Measurements from ENCODE around the gene KDM4C.

The KDM4C gene

DNA sequence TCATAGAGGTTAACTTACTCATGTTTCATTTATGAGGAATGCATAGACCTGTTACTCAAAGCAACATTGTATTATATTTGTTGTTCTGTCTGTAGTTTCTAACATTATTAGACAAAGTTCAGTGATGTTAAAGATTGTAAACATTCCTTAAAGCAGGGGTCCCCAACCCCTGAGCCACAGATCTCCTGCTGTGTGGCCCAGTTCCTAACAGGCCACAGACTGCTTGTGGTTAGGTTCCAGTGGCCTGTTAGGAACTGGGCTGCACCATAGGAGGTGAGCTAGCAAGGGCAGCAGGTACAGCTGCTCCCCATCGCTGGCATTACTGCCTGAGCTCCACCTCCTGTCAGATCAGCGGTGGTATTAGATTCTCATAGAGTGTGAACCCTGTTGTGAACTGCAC lies 181.1 kb downstream of the KDM4C start:
- no peak overlapping the region for H3K4me3 ChIP-seq (replicated peaks; ENCODE audit: low read depth, low read length)
- TF ChIP-seq, protein P1, sequence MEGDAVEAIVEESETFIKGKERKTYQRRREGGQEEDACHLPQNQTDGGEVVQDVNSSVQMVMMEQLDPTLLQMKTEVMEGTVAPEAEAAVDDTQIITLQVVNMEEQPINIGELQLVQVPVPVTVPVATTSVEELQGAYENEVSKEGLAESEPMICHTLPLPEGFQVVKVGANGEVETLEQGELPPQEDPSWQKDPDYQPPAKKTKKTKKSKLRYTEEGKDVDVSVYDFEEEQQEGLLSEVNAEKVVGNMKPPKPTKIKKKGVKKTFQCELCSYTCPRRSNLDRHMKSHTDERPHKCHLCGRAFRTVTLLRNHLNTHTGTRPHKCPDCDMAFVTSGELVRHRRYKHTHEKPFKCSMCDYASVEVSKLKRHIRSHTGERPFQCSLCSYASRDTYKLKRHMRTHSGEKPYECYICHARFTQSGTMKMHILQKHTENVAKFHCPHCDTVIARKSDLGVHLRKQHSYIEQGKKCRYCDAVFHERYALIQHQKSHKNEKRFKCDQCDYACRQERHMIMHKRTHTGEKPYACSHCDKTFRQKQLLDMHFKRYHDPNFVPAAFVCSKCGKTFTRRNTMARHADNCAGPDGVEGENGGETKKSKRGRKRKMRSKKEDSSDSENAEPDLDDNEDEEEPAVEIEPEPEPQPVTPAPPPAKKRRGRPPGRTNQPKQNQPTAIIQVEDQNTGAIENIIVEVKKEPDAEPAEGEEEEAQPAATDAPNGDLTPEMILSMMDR (IDR thresholded peaks at IDR 0.05; ENCODE audit: low read depth, low read length, missing control alignments) = no peak
- no peak for DNase-seq (ENCODE audit: extremely low read depth, low read depth)

GRCh38 chr9:6941501-6941900 lies 183.7 kb downstream of the KDM4C start:
- TF ChIP-seq, protein P1 (IDR thresholded peaks at IDR 0.05; ENCODE audit: low read depth, low read length, missing control alignments) = no peak

GRCh38 chr9:6942406-6942805 lies 184.6 kb downstream of the KDM4C start:
- TF ChIP-seq, protein P1 (IDR thresholded peaks at IDR 0.05; ENCODE audit: low read depth, low read length, missing control alignments) = no peak

More at GRCh38 chr9:6941501-6941900, 183.7 kb downstream of the KDM4C start:
- H3K4me3 ChIP-seq (replicated peaks; ENCODE audit: low read depth, low read length) = no peak overlapping the region
- no peak for DNase-seq (ENCODE audit: extremely low read depth, low read depth)

DNA sequence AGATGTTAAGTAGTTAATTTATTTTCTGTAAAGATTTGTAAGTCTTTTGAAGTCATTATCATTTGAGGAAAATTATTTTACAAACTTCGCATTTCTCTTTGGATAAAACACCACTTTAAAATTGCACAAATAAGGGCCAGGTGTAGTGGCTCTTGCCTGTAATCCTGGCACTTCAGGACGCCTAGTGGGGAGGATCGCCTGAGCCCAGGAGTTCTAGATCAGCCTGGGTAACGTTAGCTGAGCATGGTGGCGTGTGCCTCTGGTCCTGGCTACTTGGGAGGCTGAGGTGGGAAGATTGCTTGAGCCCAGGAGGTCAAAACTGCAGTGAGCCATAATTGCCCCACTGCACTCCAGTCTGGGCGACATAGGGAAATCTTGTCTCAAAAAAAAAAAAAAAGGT lies 185.5 kb downstream of the KDM4C start:
- no peak for DNase-seq (ENCODE audit: extremely low read depth, low read depth)
- TF ChIP-seq, protein P1 (IDR thresholded peaks at IDR 0.05; ENCODE audit: low read depth, low read length, missing control alignments) = no peak
- no peak overlapping the region for H3K4me3 ChIP-seq (replicated peaks; ENCODE audit: low read depth, low read length)

More at GRCh38 chr9:6942406-6942805, 184.6 kb downstream of the KDM4C start:
- no peak for DNase-seq (ENCODE audit: extremely low read depth, low read depth)
- no peak overlapping the region for H3K4me3 ChIP-seq (replicated peaks; ENCODE audit: low read depth, low read length)

GRCh38 chr9:6944093-6944551 lies 186.3 kb downstream of the KDM4C start:
- H3K4me3 ChIP-seq (replicated peaks; ENCODE audit: low read depth, low read length) = no peak overlapping the region
- no peak for DNase-seq (ENCODE audit: extremely low read depth, low read depth)
- TF ChIP-seq, protein P1 (IDR thresholded peaks at IDR 0.05; ENCODE audit: low read depth, low read length, missing control alignments) = no peak

DNA sequence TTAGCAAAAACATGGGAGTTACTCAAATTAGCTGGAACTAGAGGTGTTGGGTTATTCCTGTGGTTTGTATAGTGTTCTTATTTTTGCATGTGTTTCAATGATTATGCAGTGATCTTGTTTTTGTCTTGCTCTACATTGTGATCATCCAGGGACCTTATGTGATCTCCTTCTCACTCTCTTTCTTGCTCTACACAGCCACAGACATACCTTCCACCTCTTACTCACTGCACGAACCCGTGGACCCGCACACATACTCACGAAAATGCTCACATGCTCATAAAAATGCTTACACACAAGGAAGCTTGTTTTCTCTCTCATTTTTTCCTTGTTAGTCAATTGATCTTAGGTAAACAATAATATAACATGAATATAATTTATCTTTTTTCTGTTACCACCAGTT lies 187.1 kb downstream of the KDM4C start:
- no peak for DNase-seq (ENCODE audit: extremely low read depth, low read depth)
- H3K4me3 ChIP-seq (replicated peaks; ENCODE audit: low read depth, low read length) = no peak overlapping the region
- TF ChIP-seq, protein P1 (IDR thresholded peaks at IDR 0.05; ENCODE audit: low read depth, low read length, missing control alignments) = no peak

GRCh38 chr9:6945816-6946215 lies 188.0 kb downstream of the KDM4C start:
- no peak for DNase-seq (ENCODE audit: extremely low read depth, low read depth)
- TF ChIP-seq, protein P1 (IDR thresholded peaks at IDR 0.05; ENCODE audit: low read depth, low read length, missing control alignments) = no peak
- no peak overlapping the region for H3K4me3 ChIP-seq (replicated peaks; ENCODE audit: low read depth, low read length)

Measured in HFF-Myc (cell line).